ENCODE results near the gene PCDHB6. TPM values are rescaled to one million over a fixed set of nuclear protein-coding genes. Genes with fewer than 3 reads are reported as not detected.
"Not testable (repeated sequence)": the region's sequence is repeated elsewhere in the genome, so short reads cannot be mapped to it uniquely, and the experiment has no call there.

The PCDHB6 gene
- total RNA-seq, 2 experiments from 2014 or later, result not detected

GRCh38 chr5:141150224-141150992 is 551 bp downstream of the PCDHB6 start:
- intact Hi-C loops (cut with micrococcal nuclease; ENCODE audit: unreplicated experiment), result no loop called here
- Histone ChIP-seq H2AFZ (ENCODE audit: low read length) (no peak overlapping the region), H3K4me2 (ENCODE audit: low read length) (no peak overlapping the region), H3K4me3 (ENCODE audit: low read depth, low read length, poor library complexity, severe bottlenecking) (no peak overlapping the region), H3K36me3 (ENCODE audit: insufficient read depth, low read length) (no peaks in the 10 kb centered on the region), H3K4me1 (ENCODE audit: insufficient read depth, low read length, poor library complexity, severe bottlenecking) (no peaks in the 10 kb centered on the region), H3K79me2 (ENCODE audit: insufficient read depth, low read depth, low read length) (no peaks in the 10 kb centered on the region), H3K9me2 (ENCODE audit: insufficient read depth, low read length) (no peaks in the 10 kb centered on the region), H3K27ac (ENCODE audit: low read depth, low read length, poor library complexity, severe bottlenecking) (no peak overlapping the region), H4K20me1 (ENCODE audit: insufficient read depth, low read length) (no peaks in the 10 kb centered on the region), H3K9me3 (ENCODE audit: low read length) (no peaks in the 10 kb centered on the region)
- no peak for DNase-seq (ENCODE audit: low spot score)
- ChIA-PET CTCF (ENCODE audit: unreplicated experiment) (no interaction called here), POLR2A (no interaction called here)
- no TSS peak for BruUV-seq (replicated peaks)
- no peak for TF ChIP-seq EZH2phosphoT487 (IDR thresholded peaks at IDR 0.05; ENCODE audit: borderline replicate concordance, low read depth, low read length)
- TF ChIP-seq, protein P1, sequence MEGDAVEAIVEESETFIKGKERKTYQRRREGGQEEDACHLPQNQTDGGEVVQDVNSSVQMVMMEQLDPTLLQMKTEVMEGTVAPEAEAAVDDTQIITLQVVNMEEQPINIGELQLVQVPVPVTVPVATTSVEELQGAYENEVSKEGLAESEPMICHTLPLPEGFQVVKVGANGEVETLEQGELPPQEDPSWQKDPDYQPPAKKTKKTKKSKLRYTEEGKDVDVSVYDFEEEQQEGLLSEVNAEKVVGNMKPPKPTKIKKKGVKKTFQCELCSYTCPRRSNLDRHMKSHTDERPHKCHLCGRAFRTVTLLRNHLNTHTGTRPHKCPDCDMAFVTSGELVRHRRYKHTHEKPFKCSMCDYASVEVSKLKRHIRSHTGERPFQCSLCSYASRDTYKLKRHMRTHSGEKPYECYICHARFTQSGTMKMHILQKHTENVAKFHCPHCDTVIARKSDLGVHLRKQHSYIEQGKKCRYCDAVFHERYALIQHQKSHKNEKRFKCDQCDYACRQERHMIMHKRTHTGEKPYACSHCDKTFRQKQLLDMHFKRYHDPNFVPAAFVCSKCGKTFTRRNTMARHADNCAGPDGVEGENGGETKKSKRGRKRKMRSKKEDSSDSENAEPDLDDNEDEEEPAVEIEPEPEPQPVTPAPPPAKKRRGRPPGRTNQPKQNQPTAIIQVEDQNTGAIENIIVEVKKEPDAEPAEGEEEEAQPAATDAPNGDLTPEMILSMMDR (conservative IDR thresholded peaks at IDR 0.05; ENCODE audit: low read length), result no peak

- no peaks in the 10 kb centered on the region for H3K36me3 ChIP-seq (ENCODE audit: insufficient read depth, low read length)
- no peak overlapping the region for H3K27ac ChIP-seq (ENCODE audit: low read depth, low read length, poor library complexity, severe bottlenecking)
- no peak overlapping the region for H2AFZ ChIP-seq (ENCODE audit: low read length)
- DNase-seq (ENCODE audit: low spot score), result no peak
- no peak overlapping the region for H3K4me2 ChIP-seq (ENCODE audit: low read length)
- no peaks in the 10 kb centered on the region for H3K9me3 ChIP-seq (ENCODE audit: low read length)
- TF ChIP-seq, protein P1 (conservative IDR thresholded peaks at IDR 0.05; ENCODE audit: low read length), result no peak
- no peak for TF ChIP-seq EZH2phosphoT487 (IDR thresholded peaks at IDR 0.05; ENCODE audit: borderline replicate concordance, low read depth, low read length)
- no peak overlapping the region for H3K4me3 ChIP-seq (ENCODE audit: low read depth, low read length, poor library complexity, severe bottlenecking)
- ChIA-PET CTCF (ENCODE audit: unreplicated experiment) (no interaction called here), POLR2A (no interaction called here)
- no TSS peak for BruUV-seq (replicated peaks)
- H3K9me2 ChIP-seq (ENCODE audit: insufficient read depth, low read length), result no peaks in the 10 kb centered on the region
- H3K4me1 ChIP-seq (ENCODE audit: insufficient read depth, low read length, poor library complexity, severe bottlenecking), result no peaks in the 10 kb centered on the region
- intact Hi-C loops (cut with micrococcal nuclease; ENCODE audit: unreplicated experiment), result no loop called here
- H4K20me1 ChIP-seq (ENCODE audit: insufficient read depth, low read length), result no peaks in the 10 kb centered on the region
- H3K79me2 ChIP-seq (ENCODE audit: insufficient read depth, low read depth, low read length), result no peaks in the 10 kb centered on the region
Observed at GRCh38 chr5:141150993-141151325, 1.1 kb downstream of the PCDHB6 start.

DNA sequence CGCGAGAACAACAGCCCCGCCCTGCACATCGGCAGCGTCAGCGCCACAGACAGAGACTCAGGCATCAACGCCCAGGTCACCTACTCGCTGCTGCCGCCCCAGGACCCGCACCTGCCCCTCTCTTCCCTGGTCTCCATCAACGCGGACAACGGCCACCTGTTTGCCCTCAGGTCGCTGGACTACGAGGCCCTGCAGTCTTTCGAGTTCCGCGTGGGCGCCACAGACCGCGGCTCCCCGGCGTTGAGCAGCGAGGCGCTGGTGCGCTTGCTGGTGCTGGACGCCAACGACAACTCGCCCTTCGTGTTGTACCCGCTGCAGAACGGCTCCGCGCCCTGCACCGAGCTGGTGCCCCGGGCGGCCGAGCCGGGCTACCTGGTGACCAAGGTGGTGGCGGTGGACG is 1.8 kb downstream of the PCDHB6 start:
- BruUV-seq (replicated peaks); H3K9me3 ChIP-seq (ENCODE audit: low read length); H3K79me2 ChIP-seq (ENCODE audit: insufficient read depth, low read depth, low read length); DNase-seq (ENCODE audit: low spot score); H3K9me2 ChIP-seq (ENCODE audit: insufficient read depth, low read length); H3K4me1 ChIP-seq (ENCODE audit: insufficient read depth, low read length, poor library complexity, severe bottlenecking); H2AFZ ChIP-seq (ENCODE audit: low read length); CTCF ChIA-PET (ENCODE audit: unreplicated experiment); H3K36me3 ChIP-seq (ENCODE audit: insufficient read depth, low read length); intact Hi-C loops (cut with micrococcal nuclease; ENCODE audit: unreplicated experiment); H3K27ac ChIP-seq (ENCODE audit: low read depth, low read length, poor library complexity, severe bottlenecking); POLR2A ChIA-PET; H3K4me2 ChIP-seq (ENCODE audit: low read length); H4K20me1 ChIP-seq (ENCODE audit: insufficient read depth, low read length); H3K4me3 ChIP-seq (ENCODE audit: low read depth, low read length, poor library complexity, severe bottlenecking): not testable (repeated sequence)

DNA sequence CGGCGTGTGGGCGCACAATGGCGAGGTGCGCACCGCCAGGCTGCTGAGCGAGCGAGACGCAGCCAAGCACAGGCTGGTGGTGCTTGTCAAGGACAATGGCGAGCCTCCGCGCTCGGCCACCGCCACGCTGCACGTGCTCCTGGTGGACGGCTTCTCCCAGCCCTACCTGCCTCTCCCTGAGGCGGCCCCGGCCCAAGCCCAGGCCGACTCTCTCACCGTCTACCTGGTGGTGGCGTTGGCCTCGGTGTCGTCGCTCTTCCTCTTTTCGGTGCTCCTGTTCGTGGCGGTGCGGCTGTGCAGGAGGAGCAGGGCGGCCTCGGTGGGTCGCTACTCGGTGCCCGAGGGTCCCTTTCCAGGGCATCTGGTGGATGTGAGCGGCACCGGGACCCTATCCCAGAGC is 2.2 kb downstream of the PCDHB6 start:
- CTCF ChIA-PET (ENCODE audit: unreplicated experiment); H3K4me1 ChIP-seq (ENCODE audit: insufficient read depth, low read length, poor library complexity, severe bottlenecking); BruUV-seq (replicated peaks); H3K4me3 ChIP-seq (ENCODE audit: low read depth, low read length, poor library complexity, severe bottlenecking); H3K79me2 ChIP-seq (ENCODE audit: insufficient read depth, low read depth, low read length); H3K36me3 ChIP-seq (ENCODE audit: insufficient read depth, low read length); H3K9me2 ChIP-seq (ENCODE audit: insufficient read depth, low read length); H4K20me1 ChIP-seq (ENCODE audit: insufficient read depth, low read length); H3K4me2 ChIP-seq (ENCODE audit: low read length); intact Hi-C loops (cut with micrococcal nuclease; ENCODE audit: unreplicated experiment); H2AFZ ChIP-seq (ENCODE audit: low read length); DNase-seq (ENCODE audit: low spot score); H3K27ac ChIP-seq (ENCODE audit: low read depth, low read length, poor library complexity, severe bottlenecking); H3K9me3 ChIP-seq (ENCODE audit: low read length): not testable (repeated sequence)
- POLR2A ChIA-PET, result interaction anchor here (0.7 to 1.0 kb wide), 2 partner anchors 11 to 18 kb away, joined by 3 to 4 read pairs; no protein-coding TSS in a partner anchor

Data from OCI-LY7 (cell line).